Measurements from ENCODE around the gene SLC16A7. TPM values are rescaled to one million over a fixed set of nuclear protein-coding genes. Genes with fewer than 3 reads are reported as not detected.

The SLC16A7 gene
- total RNA-seq, 1 experiment from 2014 or later, result 2.7 TPM

GRCh38 chr12:59695379-59695778 lies 99.5 kb downstream of the SLC16A7 start:
- intact Hi-C loops (cut with micrococcal nuclease; ENCODE audit: unreplicated experiment), result no loop called here
- no peaks in the 10 kb centered on the region for H3K79me2 ChIP-seq (ENCODE audit: low read depth)
- CTCF ChIA-PET, result no interaction called here

GRCh38 chr12:59698600-59698999 lies 102.8 kb downstream of the SLC16A7 start:
- no peaks in the 10 kb centered on the region for H3K36me3 ChIP-seq (ENCODE audit: low read depth)
- no peak overlapping the region for H3K4me2 ChIP-seq
- no peaks in the 10 kb centered on the region for H4K20me1 ChIP-seq (ENCODE audit: insufficient read depth)
- ChIA-PET CTCF (no interaction called here), POLR2A (ENCODE audit: unreplicated experiment) (no interaction called here)
- H3K27ac ChIP-seq, result no peak overlapping the region
- H3K79me2 ChIP-seq (ENCODE audit: low read depth), result no peaks in the 10 kb centered on the region
- no peaks in the 10 kb centered on the region for H3K27me3 ChIP-seq (ENCODE audit: insufficient read depth, low read depth)
- H3K9me2 ChIP-seq (ENCODE audit: insufficient read depth), result no peaks in the 10 kb centered on the region; the same call in 1 of the 2 replicates
- no peak for DNase-seq
- no peaks in the 10 kb centered on the region for H3F3A ChIP-seq (ENCODE audit: insufficient read depth, low read depth)
- no peak overlapping the region for H2AFZ ChIP-seq
- H3K4me3 ChIP-seq, result no peak overlapping the region
- no TSS peak for BruUV-seq (replicated peaks)
- TF ChIP-seq EZH2 (IDR thresholded peaks at IDR 0.05; ENCODE audit: low read depth) (no peak), CTCF (conservative IDR thresholded peaks at IDR 0.05) (no peak)
- H3K4me1 ChIP-seq (replicated peaks; ENCODE audit: insufficient read depth), result no peaks in the 10 kb centered on the region
- intact Hi-C loops (cut with micrococcal nuclease; ENCODE audit: unreplicated experiment), result no loop called here
- no peaks in the 10 kb centered on the region for H3K9me3 ChIP-seq (ENCODE audit: insufficient read depth, low read depth)

More at GRCh38 chr12:59695379-59695778, 99.5 kb downstream of the SLC16A7 start:
- Histone ChIP-seq H4K20me1 (ENCODE audit: insufficient read depth) (no peaks in the 10 kb centered on the region), H3K9me3 (ENCODE audit: insufficient read depth, low read depth) (no peaks in the 10 kb centered on the region), H3K9me2 (ENCODE audit: insufficient read depth) (no peaks in the 10 kb centered on the region; the same call in 1 of the 2 replicates), H2AFZ (no peak overlapping the region), H3K27ac (no peak overlapping the region), H3K36me3 (ENCODE audit: low read depth) (no peaks in the 10 kb centered on the region), H3K4me1 (replicated peaks; ENCODE audit: insufficient read depth) (no peaks in the 10 kb centered on the region), H3K27me3 (ENCODE audit: insufficient read depth, low read depth) (no peaks in the 10 kb centered on the region), H3K4me2 (no peak overlapping the region), H3F3A (ENCODE audit: insufficient read depth, low read depth) (no peaks in the 10 kb centered on the region), H3K4me3 (no peak overlapping the region)
- DNase-seq, result no peak
- POLR2A ChIA-PET (ENCODE audit: unreplicated experiment), result no interaction called here
- no TSS peak for BruUV-seq (replicated peaks)
- TF ChIP-seq EZH2 (IDR thresholded peaks at IDR 0.05; ENCODE audit: low read depth) (no peak), CTCF (conservative IDR thresholded peaks at IDR 0.05) (no peak)

GRCh38 chr12:59699421-59700152 lies 103.8 kb downstream of the SLC16A7 start:
- Histone ChIP-seq H4K20me1 (ENCODE audit: insufficient read depth) (no peaks in the 10 kb centered on the region), H3K9me3 (ENCODE audit: insufficient read depth, low read depth) (no peaks in the 10 kb centered on the region), H3K4me3 (no peak overlapping the region), H3K36me3 (ENCODE audit: low read depth) (no peaks in the 10 kb centered on the region), H3K4me1 (replicated peaks; ENCODE audit: insufficient read depth) (no peaks in the 10 kb centered on the region), H2AFZ (no peak overlapping the region), H3K79me2 (ENCODE audit: low read depth) (no peaks in the 10 kb centered on the region), H3K4me2 (no peak overlapping the region), H3F3A (ENCODE audit: insufficient read depth, low read depth) (no peaks in the 10 kb centered on the region), H3K9me2 (ENCODE audit: insufficient read depth) (no peaks in the 10 kb centered on the region; the same call in 1 of the 2 replicates), H3K27ac (no peak overlapping the region), H3K27me3 (ENCODE audit: insufficient read depth, low read depth) (no peaks in the 10 kb centered on the region)
- ChIA-PET POLR2A (ENCODE audit: unreplicated experiment) (no interaction called here), CTCF (no interaction called here)
- no peak for DNase-seq
- intact Hi-C loops (cut with micrococcal nuclease; ENCODE audit: unreplicated experiment), result no loop called here
- TF ChIP-seq CTCF (conservative IDR thresholded peaks at IDR 0.05) (no peak), EZH2 (IDR thresholded peaks at IDR 0.05; ENCODE audit: low read depth) (no peak)
- no TSS peak for BruUV-seq (replicated peaks)
